ENCODE data around the gene IFT43.

Gene IFT43

DNA sequence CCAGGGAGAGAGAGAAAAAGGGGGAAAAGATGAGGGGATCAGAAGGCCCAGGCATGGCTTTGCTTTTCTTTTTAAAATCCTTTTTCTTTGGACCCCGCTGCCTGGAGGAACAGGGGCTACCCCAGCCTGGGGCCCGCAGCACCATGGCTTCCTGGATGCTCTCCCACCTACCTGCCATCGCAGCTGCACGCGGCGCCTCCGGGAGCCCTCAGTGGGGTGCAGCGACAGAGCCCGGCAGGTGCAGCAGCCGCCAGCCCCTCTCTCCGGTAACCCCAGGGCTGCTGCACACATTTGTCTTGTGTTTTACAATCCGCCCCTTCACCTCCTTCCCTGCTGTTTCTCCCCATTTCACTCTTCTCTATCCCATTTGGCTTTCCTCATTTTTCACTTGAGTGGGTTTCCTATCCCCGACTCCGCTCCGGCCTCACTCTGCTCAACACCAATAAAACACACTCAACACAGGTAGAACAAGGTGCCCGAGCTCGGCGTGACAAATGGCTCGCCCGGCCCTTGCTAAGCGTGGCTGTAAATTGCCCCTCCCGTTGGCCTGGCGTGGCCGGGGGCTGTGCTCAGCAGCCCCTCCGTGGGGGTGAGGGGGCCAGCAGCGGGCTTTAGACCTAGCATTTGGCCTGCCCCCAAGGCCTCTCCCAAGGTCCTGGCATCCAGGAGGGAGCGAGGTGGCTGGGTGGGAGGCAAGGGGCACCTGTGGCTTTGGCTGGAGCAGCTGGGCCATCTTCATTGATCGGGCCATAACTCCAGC is 113.5 kb downstream of the IFT43 start:
- TF ChIP-seq, protein P1, sequence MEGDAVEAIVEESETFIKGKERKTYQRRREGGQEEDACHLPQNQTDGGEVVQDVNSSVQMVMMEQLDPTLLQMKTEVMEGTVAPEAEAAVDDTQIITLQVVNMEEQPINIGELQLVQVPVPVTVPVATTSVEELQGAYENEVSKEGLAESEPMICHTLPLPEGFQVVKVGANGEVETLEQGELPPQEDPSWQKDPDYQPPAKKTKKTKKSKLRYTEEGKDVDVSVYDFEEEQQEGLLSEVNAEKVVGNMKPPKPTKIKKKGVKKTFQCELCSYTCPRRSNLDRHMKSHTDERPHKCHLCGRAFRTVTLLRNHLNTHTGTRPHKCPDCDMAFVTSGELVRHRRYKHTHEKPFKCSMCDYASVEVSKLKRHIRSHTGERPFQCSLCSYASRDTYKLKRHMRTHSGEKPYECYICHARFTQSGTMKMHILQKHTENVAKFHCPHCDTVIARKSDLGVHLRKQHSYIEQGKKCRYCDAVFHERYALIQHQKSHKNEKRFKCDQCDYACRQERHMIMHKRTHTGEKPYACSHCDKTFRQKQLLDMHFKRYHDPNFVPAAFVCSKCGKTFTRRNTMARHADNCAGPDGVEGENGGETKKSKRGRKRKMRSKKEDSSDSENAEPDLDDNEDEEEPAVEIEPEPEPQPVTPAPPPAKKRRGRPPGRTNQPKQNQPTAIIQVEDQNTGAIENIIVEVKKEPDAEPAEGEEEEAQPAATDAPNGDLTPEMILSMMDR (IDR thresholded peaks at IDR 0.05; ENCODE audit: insufficient read depth, low read length, poor library complexity, severe bottlenecking) = no peak
- Histone ChIP-seq H3K4me3 (replicated peaks; ENCODE audit: low read depth, low read length) (no peak overlapping the region), H3K27me3 (replicated peaks; ENCODE audit: control insufficient read depth, insufficient read depth, low read length) (no peaks in the 10 kb centered on the region), H3K36me3 (ENCODE audit: control insufficient read depth, insufficient read depth, low read length) (no peaks in the 10 kb centered on the region)
- no peak for DNase-seq (ENCODE audit: extremely low read depth, insufficient read length)

DNA sequence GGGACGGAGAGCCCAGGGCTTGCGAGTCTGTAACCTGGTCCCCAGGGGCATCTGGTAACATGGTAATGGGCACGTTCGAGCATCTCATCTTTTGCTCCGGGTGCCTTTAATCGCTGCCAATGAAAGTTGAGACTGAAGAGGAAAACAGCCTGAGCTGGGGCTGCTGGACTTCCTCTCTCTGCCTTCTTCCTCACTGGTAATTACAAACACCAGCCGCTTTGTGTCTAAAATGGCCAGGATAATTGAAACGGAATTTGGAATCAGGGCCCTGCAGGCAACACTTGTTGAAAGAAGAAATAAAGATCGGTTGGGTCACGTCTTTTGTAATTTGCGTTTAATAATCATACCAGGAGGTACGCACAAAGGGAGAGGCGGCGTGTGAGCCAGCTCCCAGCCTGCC is 114.7 kb downstream of the IFT43 start:
- no peaks in the 10 kb centered on the region for H3K36me3 ChIP-seq (ENCODE audit: control insufficient read depth, insufficient read depth, low read length)
- no peak for DNase-seq (ENCODE audit: extremely low read depth, insufficient read length)
- TF ChIP-seq, protein P1 (IDR thresholded peaks at IDR 0.05; ENCODE audit: insufficient read depth, low read length, poor library complexity, severe bottlenecking) = no peak
- no peak overlapping the region for H3K4me3 ChIP-seq (replicated peaks; ENCODE audit: low read depth, low read length)
- H3K27me3 ChIP-seq (replicated peaks; ENCODE audit: control insufficient read depth, insufficient read depth, low read length) = no peaks in the 10 kb centered on the region

DNA sequence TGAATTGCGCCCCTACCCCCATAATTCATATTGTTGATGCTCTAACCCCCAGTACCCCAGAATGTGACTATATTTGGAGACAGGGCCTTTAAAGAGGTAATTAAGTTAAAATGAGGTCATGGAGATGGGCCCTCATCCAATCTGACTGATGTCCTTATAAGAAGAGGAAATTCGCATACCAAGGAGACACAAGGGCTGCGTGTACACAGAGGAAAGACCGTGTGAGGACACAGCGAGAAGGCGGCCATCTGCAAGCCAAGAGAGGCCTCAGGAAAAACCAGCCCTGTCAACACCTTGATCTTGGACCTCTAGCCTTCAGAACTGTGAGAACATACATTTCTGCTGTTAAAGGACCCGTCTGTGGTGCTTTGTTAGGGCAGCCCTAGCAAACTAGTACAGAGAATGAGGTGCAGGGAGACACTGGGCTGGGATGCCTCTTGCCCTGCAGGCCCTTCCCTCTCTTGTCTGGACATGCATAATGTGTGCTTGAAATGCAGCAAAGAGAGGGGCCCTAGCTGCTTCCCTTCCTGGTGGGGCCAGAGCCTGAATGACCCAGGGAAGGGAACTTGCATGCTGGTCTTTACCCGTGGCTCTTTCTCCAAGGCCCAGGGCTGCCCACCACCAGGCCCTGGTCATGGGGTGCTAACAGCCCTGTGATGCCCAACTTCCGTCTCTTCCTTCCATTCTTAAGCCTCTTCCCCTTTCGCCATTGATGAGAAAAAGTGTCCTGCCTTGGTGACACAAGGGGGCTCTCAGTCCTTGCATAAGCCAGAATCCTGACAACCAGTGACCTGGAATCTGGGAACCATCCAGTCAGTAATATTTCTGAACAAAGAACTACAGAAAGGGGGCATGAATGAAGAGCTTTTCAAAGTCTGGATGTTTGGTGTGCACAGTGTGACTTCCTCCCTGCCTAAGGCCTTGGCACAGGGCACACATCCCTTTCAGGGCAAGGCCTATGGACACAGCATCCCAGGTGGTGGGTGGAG is 116.1 kb downstream of the IFT43 start:
- no peak overlapping the region for H3K4me3 ChIP-seq (replicated peaks; ENCODE audit: low read depth, low read length)
- TF ChIP-seq, protein P1 (IDR thresholded peaks at IDR 0.05; ENCODE audit: insufficient read depth, low read length, poor library complexity, severe bottlenecking) = no peak
- H3K27me3 ChIP-seq (replicated peaks; ENCODE audit: control insufficient read depth, insufficient read depth, low read length) = no peaks in the 10 kb centered on the region
- no peak for DNase-seq (ENCODE audit: extremely low read depth, insufficient read length)
- no peaks in the 10 kb centered on the region for H3K36me3 ChIP-seq (ENCODE audit: control insufficient read depth, insufficient read depth, low read length)

DNA sequence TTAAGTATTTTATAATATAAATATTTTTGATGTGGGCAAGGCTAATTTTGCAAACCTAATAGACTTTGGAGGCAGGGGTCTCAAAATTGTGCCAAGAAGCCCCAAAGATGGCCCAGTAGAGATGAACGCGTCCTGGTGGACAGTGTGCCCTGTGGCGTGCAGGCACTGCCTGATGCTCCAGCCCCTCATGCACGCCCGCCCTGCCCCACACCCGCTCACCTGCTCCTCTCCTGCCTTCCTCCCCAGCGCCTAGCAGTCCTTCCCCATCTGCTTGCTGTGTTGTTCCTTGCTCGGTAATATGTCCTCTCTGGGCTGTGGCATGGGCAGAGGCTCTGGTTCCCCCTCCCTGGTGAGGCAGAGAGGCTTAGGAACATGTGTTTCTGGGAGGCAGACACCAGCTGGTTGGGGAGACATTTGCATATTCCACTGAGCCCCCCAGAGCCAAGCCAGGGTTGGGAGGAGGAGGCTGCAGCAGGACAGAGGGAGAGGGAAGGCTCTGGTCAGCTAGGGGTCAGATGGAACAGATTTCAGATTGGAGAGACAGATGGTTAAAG is 119.3 kb downstream of the IFT43 start:
- TF ChIP-seq, protein P1 (IDR thresholded peaks at IDR 0.05; ENCODE audit: insufficient read depth, low read length, poor library complexity, severe bottlenecking) = no peak
- Histone ChIP-seq H3K4me3 (replicated peaks; ENCODE audit: low read depth, low read length) (no peak overlapping the region), H3K36me3 (ENCODE audit: control insufficient read depth, insufficient read depth, low read length) (no peaks in the 10 kb centered on the region), H3K27me3 (replicated peaks; ENCODE audit: control insufficient read depth, insufficient read depth, low read length) (no peaks in the 10 kb centered on the region)
- no peak for DNase-seq (ENCODE audit: extremely low read depth, insufficient read length)

DNA sequence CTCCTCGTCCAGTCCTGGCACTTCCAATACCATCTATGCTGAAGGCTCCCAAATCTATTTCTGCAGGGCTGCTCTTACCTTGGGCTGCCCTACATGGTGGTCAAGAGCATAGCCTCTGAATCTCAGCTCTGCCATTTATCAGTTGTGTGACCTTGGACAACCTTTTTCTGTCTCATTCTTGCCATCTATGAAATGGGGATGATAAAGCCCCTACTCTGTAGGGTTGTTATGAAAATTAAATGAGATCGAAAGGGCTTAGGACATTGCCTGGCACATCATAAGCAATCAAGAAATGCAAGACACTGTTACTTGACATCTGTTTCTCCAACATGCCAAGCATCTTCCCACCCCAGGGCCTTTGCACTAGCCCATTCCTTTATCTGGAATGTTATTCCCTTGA is 120.6 kb downstream of the IFT43 start:
- TF ChIP-seq, protein P1 (IDR thresholded peaks at IDR 0.05; ENCODE audit: insufficient read depth, low read length, poor library complexity, severe bottlenecking) = no peak
- no peaks in the 10 kb centered on the region for H3K36me3 ChIP-seq (ENCODE audit: control insufficient read depth, insufficient read depth, low read length)
- H3K27me3 ChIP-seq (replicated peaks; ENCODE audit: control insufficient read depth, insufficient read depth, low read length) = peaks cover 2% of the 10 kb centered on the region
- no peak for DNase-seq (ENCODE audit: extremely low read depth, insufficient read length)
- no peak overlapping the region for H3K4me3 ChIP-seq (replicated peaks; ENCODE audit: low read depth, low read length)
